Ammon's horn (tissue), 1 donor: Measurements from ENCODE around the gene DCPS.
"Not testable (repeated sequence)": the region's sequence is repeated elsewhere in the genome, so short reads cannot be mapped to it uniquely, and the experiment has no call there.

Experiments used
- DNase-seq: peaks from one replicate; pipeline ENCODE4 v3.0.0-alpha.2; 2016; ENCODE audit warnings: low spot score

Gene DCPS

GRCh38 chr11:126345759-126346585 is 42.1 kb downstream of the DCPS start:
- no peak for DNase-seq

GRCh38 chr11:126346586-126346940 is 42.7 kb downstream of the DCPS start:
- no peak for DNase-seq

- DNase-seq = not testable (repeated sequence)
Measured at GRCh38 chr11:126346946-126347345, 43.1 kb downstream of the DCPS start.

GRCh38 chr11:126347751-126348668 is 44.1 kb downstream of the DCPS start:
- no peak for DNase-seq

DNA sequence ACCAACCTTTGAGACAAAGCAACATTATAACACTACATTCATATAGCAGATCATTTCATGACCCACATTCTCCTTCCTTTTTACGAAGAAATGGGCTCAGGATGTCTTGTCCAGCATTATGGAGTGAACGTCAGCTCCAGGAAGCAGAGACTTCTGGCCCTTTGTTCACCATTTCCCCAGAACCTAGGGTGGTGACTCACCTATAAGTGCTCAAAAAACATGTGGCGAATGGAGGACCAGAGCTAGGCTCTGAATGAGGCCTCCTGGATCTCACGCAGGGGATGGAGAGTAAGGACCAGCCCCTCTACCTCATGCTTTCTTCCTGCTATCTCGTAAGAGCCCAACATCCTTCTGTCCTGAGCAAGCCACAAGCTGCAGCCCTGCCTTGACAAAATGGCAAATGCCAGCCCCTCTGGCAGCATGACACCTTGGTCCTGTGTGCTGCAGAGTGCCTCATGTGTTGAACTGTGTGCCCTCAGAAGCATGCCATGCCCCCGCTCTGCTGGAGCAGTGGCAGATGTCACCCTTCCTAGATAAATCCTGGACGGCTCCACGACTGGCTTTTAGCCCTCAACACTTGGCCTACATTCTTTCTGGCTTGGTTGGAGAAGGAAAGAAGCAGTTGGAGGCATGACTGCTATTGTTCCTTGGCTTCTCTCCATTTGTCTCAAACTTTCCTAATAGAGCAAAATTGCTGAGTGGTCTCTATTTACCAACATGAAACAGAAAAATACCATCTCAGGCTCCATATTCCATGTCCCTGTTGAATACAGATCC is 45.1 kb downstream of the DCPS start:
- DNase-seq = no peak

DNA sequence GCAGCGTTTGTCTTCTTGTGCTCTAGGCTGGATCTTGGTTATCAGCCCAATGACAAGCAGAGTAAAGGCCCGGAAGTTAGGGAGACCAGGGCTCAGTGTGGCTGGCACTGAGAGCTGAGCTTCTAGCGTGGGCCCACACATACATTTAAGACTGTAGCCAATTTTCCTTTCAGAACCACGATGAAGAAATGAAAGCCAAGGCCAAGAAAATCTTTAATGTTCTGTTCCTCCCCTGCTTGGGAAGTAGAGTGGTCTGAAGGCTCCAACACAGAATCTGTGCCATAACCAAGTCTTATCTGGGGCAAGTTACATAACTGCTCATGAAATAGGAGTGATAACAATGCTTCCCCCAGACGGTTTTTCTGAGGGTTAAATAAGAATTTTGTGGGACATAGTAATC is 47.0 kb downstream of the DCPS start:
- no peak for DNase-seq

GRCh38 chr11:126352163-126352562 is 48.3 kb downstream of the DCPS start:
- DNase-seq = no peak

GRCh38 chr11:126352934-126353801 is 49.3 kb downstream of the DCPS start:
- DNase-seq = no peak

- no peak for DNase-seq
Measured at GRCh38 chr11:126354631-126355323, 50.9 kb downstream of the DCPS start.

DNA sequence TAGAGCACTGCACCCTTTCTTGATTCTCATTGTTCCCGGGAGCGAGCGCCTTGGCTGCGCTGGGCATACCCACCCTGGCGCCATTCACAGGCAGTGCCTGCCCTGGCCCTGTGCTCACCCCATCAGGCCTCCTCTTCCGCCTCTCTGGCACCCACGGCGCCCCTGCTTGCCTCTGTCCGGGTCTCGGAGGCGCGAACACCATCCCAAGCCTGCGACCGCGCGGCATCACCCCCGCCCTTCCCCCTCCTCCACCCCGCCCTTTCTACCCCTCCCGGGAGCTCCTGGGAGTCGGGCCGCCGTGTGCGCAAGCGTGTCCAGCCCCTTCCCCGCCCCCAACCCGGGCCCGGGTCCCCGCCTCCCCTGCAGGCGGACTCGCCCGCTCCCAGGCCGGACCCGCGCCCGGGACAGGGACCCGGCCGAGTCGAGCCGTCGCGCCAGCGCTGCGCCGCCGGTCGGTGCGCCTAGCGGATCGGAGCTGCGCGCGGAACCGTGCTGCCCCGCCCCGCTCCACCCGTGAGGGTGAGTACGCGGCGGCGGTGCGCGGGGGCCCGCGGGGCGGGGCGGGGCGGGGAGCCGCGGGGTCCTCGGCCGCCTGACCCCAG is 51.6 kb downstream of the DCPS start, which contains the start of gene ST3GAL4:
ST3GAL4 (plus strand) TSS at position 363 of the 602 bp plus-strand sequence. CDS start 50,470 bp downstream, outside the sequence.
- peak; percentile 81 for DNase-seq

DNA sequence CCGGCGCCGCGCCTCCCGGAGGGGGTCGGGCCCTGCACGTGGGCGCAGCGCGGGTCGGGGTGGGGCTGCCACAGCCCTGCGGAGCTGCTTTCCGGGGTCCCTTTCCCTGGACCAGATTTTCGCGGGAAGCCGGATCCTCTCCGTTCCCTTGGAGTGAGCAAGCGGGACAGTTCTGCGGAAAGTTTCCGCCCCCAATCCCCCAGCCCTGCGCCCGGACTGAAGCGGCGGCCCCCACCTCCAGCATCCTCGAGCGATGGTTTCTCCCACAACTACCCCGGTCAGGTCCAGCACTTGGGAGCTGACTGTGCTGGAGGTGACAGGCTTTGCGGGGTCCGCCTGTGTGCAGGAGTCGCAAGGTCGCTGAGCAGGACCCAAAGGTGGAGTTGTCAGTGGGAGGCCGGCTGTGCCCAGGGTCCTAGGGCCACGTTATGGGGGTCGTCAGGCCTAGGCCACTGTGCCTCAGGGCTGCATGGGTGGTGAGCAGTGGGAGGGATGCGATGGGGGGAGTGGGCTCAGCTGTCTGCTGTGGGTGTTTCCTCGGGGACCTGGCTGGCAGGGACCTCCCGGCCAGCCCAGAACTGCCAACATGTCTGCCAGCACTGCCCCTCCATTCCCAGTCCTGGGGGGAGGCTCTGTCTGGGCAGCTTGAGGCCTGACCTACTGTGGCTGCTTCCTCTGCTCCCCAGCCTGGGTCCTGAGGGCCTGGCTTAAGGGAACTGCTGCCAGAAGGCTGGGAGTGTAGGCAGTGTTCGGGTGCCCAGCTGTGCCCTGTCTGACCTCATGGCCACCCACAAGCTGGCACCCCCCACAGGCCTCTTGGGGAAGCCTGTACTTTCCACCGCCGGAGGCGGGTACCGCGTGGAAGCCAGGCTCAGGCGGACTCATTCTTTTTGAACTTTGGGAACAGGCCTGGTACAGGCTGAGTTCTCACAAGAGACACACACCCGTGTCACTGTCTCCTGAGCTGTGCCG is 52.4 kb downstream of the DCPS start:
- DNase-seq = peak; percentile 91

- DNase-seq = no peak
Measured at GRCh38 chr11:126357055-126357962, 53.4 kb downstream of the DCPS start.

GRCh38 chr11:126357969-126358762 is 54.3 kb downstream of the DCPS start:
- DNase-seq = no peak

DNA sequence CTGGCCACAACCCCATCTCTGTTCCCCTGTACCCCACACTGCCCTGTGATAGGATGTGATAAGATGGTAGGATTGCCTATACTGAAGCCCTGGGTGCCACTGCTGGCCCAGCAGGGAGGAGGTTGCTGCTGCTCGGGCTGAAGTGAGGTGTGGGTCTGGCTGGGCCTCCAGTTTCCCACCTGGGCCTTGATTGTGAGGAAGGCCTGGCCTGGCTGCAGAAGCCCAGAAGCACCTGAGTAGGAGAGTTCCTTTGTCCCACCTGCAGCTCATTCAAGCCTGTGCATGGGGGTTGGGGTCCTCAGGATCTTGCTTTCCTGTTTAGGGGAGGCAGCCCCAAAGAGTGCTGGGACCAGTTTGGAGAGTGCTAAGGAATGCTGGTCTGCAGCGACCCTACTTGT is 54.9 kb downstream of the DCPS start:
- DNase-seq = no peak

GRCh38 chr11:126359431-126360048 is 55.7 kb downstream of the DCPS start:
- peak; percentile 78 for DNase-seq

DNA sequence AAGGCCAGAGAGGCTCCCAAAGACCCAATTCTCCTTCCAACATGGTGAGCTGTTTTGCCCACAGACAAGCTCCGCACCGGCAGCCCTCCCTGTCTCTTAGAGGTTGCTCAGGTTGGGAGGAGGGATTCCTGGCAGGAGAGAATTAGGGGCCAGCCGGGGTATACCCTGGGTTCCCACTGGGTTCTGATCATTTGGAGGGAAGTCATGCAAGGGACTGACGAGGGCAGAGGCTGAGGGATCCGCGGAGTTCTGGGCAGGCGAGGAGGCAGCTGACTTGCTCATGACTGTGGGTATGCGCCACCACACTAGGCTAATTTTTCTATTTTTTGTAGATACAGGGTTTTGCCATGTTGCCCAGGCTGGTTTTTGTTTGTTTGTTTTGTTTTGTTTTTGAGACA is 56.2 kb downstream of the DCPS start:
- no peak for DNase-seq

- DNase-seq = no peak
Measured at GRCh38 chr11:126361400-126361799, 57.5 kb downstream of the DCPS start.
